Activated naive CD4-positive, alpha-beta T cell treated with anti-CD3 and anti-CD28 coated beads for 36 hours (primary cell): ENCODE data around the gene EPB41L4B. TPM values are rescaled to one million over a fixed set of nuclear protein-coding genes. Genes with fewer than 3 reads are reported as not detected.
"Not testable (repeated sequence)": the region's sequence is repeated elsewhere in the genome, so short reads cannot be mapped to it uniquely, and the experiment has no call there.

Experiments
- CTCF ChIA-PET: fragments of 350-600 bp; sonication (Branson Sonifier 250); formaldehyde crosslinking; loops from one replicate; lab custom pipeline; 2021; ENCODE audit warnings: antibody characterized with exemption; lab: Charles Lee
- DNase-seq: peaks from one replicate; pipeline ENCODE4 v3.0.0-alpha.2; 2020
- H3K27ac Mint-ChIP-seq: one replicate; pipeline ENCODE4 v1.8.0; 2021; ENCODE audit warnings: mild to moderate bottlenecking, mixed read lengths
- H3K27me3 Mint-ChIP-seq: one replicate; pipeline ENCODE4 v1.8.0; 2021; ENCODE audit warnings: low read depth, mixed read lengths
- H3K36me3 Mint-ChIP-seq: one replicate; pipeline ENCODE4 v1.8.0; 2021; ENCODE audit warnings: low read depth, mixed read lengths
- H3K4me1 Mint-ChIP-seq: one replicate; pipeline ENCODE4 v1.8.0; 2021; ENCODE audit warnings: low read depth, mixed read lengths
- H3K4me3 Mint-ChIP-seq: one replicate; pipeline ENCODE4 v1.8.0; 2021; ENCODE audit warnings: mild to moderate bottlenecking, moderate library complexity, mixed read lengths
- H3K9me3 Mint-ChIP-seq: one replicate; pipeline ENCODE4 v1.8.0; 2021; ENCODE audit warnings: mixed read lengths
- intact Hi-C: fragments of 100-400 bp; cut with micrococcal nuclease; formaldehyde crosslinking; loops from one replicate; pipeline ENCODE4 v1.15.1; 2023
- total RNA-seq, 2 experiments: library from RNA; stranded (reverse); gene quantifications; one replicate each; pipeline ENCODE4 v1.2.3, GENCODE V29; 2021

EPB41L4B gene
- total RNA-seq, 2 experiments from 2014 or later, result 0.24 to 0.25 TPM

- H3K27ac Mint-ChIP-seq, H3K4me3 Mint-ChIP-seq, DNase-seq, H3K9me3 Mint-ChIP-seq, intact Hi-C loops, H3K4me1 Mint-ChIP-seq, H3K36me3 Mint-ChIP-seq, CTCF ChIA-PET, H3K27me3 Mint-ChIP-seq: not testable (repeated sequence)
Measured at GRCh38 chr9:109340979-109341378, 20.1 kb upstream of the EPB41L4B start.

- Mint-ChIP-seq H3K4me3 (no peak overlapping the region), H3K9me3 (no peaks in the 10 kb centered on the region), H3K36me3 (no peaks in the 10 kb centered on the region), H3K27ac (no peak overlapping the region), H3K4me1 (no peaks in the 10 kb centered on the region), H3K27me3 (peaks cover 6% of the 10 kb centered on the region)
- intact Hi-C loops, result no loop called here
- CTCF ChIA-PET, result no interaction called here
- DNase-seq, result no peak
Measured at GRCh38 chr9:109336409-109336808, 15.6 kb upstream of the EPB41L4B start.

DNA sequence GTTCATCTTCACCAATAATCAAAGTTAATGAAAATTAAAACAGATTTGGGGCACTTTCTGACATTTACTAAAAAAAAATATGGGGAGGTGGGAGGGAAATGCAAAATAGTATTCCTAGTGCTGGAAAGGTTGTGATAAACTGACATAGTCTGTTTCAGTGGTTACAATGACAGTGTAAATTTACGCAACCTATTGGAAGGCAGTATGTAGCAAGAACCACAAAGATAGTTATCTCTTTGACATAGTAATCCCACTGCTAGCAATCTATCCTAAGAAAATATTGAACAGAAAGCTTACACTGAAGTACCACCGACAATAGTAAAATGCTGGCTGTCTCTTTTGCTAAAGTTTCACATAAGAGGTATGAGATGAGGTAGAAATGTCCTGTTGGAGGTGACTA lies 15.1 kb upstream of the EPB41L4B start:
- Mint-ChIP-seq H3K4me1 (no peaks in the 10 kb centered on the region), H3K9me3 (no peaks in the 10 kb centered on the region), H3K27ac (no peak overlapping the region), H3K36me3 (no peaks in the 10 kb centered on the region), H3K27me3 (peaks cover 7% of the 10 kb centered on the region), H3K4me3 (no peak overlapping the region)
- intact Hi-C loops, result no loop called here
- DNase-seq, result no peak
- CTCF ChIA-PET, result no interaction called here

GRCh38 chr9:109335121-109335520 lies 14.3 kb upstream of the EPB41L4B start:
- CTCF ChIA-PET, result no interaction called here
- no peak overlapping the region for H3K27ac Mint-ChIP-seq

GRCh38 chr9:109331353-109331752 lies 10.5 kb upstream of the EPB41L4B start:
- Mint-ChIP-seq H3K4me1 (no peaks in the 10 kb centered on the region), H3K36me3 (no peaks in the 10 kb centered on the region), H3K9me3 (no peaks in the 10 kb centered on the region), H3K27ac (no peak overlapping the region), H3K27me3 (peaks cover 5% of the 10 kb centered on the region), H3K4me3 (no peak overlapping the region)
- CTCF ChIA-PET, result interaction anchor here (1.3 kb wide), 1 partner anchor 12 kb away, joined by 3 read pairs; no protein-coding TSS in a partner anchor
- DNase-seq, result no peak
- intact Hi-C loops, result no loop called here

More at GRCh38 chr9:109335121-109335520, 14.3 kb upstream of the EPB41L4B start:
- H3K4me3 Mint-ChIP-seq, result no peak overlapping the region
- H3K9me3 Mint-ChIP-seq, result no peaks in the 10 kb centered on the region
- H3K27me3 Mint-ChIP-seq, result peaks cover 4% of the 10 kb centered on the region
- DNase-seq, result no peak
- intact Hi-C loops, result no loop called here
- no peaks in the 10 kb centered on the region for H3K4me1 Mint-ChIP-seq
- no peaks in the 10 kb centered on the region for H3K36me3 Mint-ChIP-seq

GRCh38 chr9:109329638-109330258 lies 8.9 kb upstream of the EPB41L4B start:
- H3K4me3 Mint-ChIP-seq, result no peak overlapping the region
- H3K9me3 Mint-ChIP-seq, result no peaks in the 10 kb centered on the region
- H3K4me1 Mint-ChIP-seq, result no peaks in the 10 kb centered on the region
- CTCF ChIA-PET, result interaction anchor here (0.7 kb wide), 1 partner anchor 62 kb away, joined by 7 read pairs; no protein-coding TSS in a partner anchor
- peaks cover 6% of the 10 kb centered on the region for H3K27me3 Mint-ChIP-seq
- no peak for DNase-seq
- intact Hi-C loops, result loop anchor here (10.0 kb wide), 2 partner anchors 215 to 565 kb away; partner anchors contain the start of gene TMEM245
- H3K27ac Mint-ChIP-seq, result no peak overlapping the region
- no peaks in the 10 kb centered on the region for H3K36me3 Mint-ChIP-seq

GRCh38 chr9:109328978-109329637 lies 8.2 kb upstream of the EPB41L4B start:
- intact Hi-C loops, result loop anchor here (10.0 kb wide), 2 partner anchors 214 to 564 kb away; partner anchors contain the start of gene TMEM245
- Mint-ChIP-seq H3K4me1 (no peaks in the 10 kb centered on the region), H3K9me3 (no peaks in the 10 kb centered on the region), H3K27me3 (peaks cover 9% of the 10 kb centered on the region), H3K27ac (no peak overlapping the region), H3K4me3 (no peak overlapping the region), H3K36me3 (no peaks in the 10 kb centered on the region)
- no peak for DNase-seq
- CTCF ChIA-PET, result interaction anchor here (0.6 to 0.7 kb wide), 2 partner anchors 37 to 62 kb away, joined by 3 to 7 read pairs; no protein-coding TSS in a partner anchor

DNA sequence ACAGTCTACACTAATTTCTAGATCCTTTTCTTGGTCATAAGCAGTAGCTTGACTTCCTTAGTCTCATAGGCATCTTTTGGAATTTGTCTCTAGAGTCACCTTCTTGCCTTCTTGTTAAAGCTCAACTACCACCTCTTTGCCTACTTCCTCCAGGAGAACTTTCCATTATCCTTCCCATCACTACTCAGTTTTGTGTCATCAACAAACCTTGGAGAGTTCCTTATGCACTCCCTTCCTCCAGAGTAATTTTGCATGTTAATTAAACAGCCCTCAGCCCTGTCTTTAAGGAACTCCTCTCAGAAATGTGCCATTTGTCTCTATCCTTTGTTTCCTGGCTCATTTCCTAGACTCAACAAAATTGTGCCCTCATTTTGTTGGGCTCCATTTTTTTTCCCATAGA lies 4.2 kb upstream of the EPB41L4B start:
- Mint-ChIP-seq H3K36me3 (no peaks in the 10 kb centered on the region), H3K27me3 (peaks cover 19% of the 10 kb centered on the region), H3K27ac (no peak overlapping the region), H3K9me3 (no peaks in the 10 kb centered on the region), H3K4me1 (peaks cover 6% of the 10 kb centered on the region), H3K4me3 (no peak overlapping the region)
- intact Hi-C loops, result loop anchor here (10.0 kb wide), 2 partner anchors 210 to 560 kb away; partner anchors contain the start of gene TMEM245
- no peak for DNase-seq
- CTCF ChIA-PET, result interaction anchor here (1.0 kb wide), 1 partner anchor 371 kb away, joined by 5 read pairs; no protein-coding TSS in a partner anchor

DNA sequence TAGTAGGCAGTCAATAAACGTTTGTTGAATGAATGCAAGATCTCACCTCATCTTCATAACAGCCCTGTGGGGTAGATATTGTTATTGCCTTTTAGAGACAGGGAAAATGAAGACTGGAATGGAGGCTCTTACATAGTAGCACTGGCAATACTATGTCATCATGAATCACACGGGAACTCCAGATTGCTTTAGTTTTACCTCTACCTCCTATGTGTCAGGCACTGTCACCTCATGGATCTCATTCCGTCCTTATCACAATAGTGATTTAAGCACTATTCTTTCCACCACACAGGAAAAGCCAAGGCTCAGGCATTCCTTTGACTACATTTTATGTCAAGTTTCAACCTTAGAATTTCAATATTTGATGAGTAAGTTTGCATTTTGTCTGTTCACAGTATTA lies 2.9 kb upstream of the EPB41L4B start:
- no peak for DNase-seq
- Mint-ChIP-seq H3K4me1 (peaks cover 10% of the 10 kb centered on the region), H3K9me3 (no peaks in the 10 kb centered on the region), H3K36me3 (no peaks in the 10 kb centered on the region), H3K4me3 (no peak overlapping the region), H3K27me3 (peaks cover 25% of the 10 kb centered on the region), H3K27ac (no peak overlapping the region)
- CTCF ChIA-PET, result no interaction called here
- intact Hi-C loops, result loop anchor here (5.0 to 10.0 kb wide), 4 partner anchors 141 to 559 kb away; partner anchors contain the start of gene TMEM245

DNA sequence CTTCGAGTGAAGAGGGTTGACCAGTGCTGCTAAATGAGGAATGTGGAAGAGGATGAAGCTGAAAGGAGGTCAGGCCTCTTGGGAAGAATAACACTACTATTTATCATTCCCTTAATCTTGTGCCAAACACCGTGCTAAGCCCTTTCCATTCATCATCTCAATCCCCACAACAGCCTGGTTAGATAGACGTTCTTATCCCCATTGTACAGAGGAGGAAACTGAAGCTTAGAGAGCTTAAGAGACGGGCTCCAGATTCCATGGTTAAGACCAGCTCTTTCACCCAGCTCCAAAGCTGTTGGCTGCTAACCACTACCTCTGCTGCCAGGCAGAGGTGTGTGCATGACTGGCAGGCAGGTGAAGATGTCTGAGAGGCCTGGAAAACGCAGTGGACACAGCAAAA lies 868 bp upstream of the EPB41L4B start:
- no peak overlapping the region for H3K27ac Mint-ChIP-seq
- intact Hi-C loops, result loop anchor here (1.0 to 10.0 kb wide), 9 partner anchors 77 to 557 kb away; partner anchors contain the start of genes ABITRAM, ELP1 and TMEM245
- CTCF ChIA-PET, result interaction anchor here (0.7 to 1.1 kb wide), 6 partner anchors 8 to 287 kb away, joined by 3 to 4 read pairs (median 3); no protein-coding TSS in a partner anchor
- no peak overlapping the region for H3K4me3 Mint-ChIP-seq
- peaks cover 44% of the 10 kb centered on the region for H3K27me3 Mint-ChIP-seq
- H3K9me3 Mint-ChIP-seq, result no peaks in the 10 kb centered on the region
- DNase-seq, result no peak
- no peaks in the 10 kb centered on the region for H3K36me3 Mint-ChIP-seq
- peaks cover 10% of the 10 kb centered on the region for H3K4me1 Mint-ChIP-seq

- Mint-ChIP-seq H3K4me1 (peaks cover 10% of the 10 kb centered on the region), H3K27me3 (peaks cover 53% of the 10 kb centered on the region), H3K36me3 (no peaks in the 10 kb centered on the region), H3K4me3 (no peak overlapping the region), H3K27ac (no peak overlapping the region), H3K9me3 (no peaks in the 10 kb centered on the region)
- DNase-seq, result no peak
- CTCF ChIA-PET, result interaction anchor here (0.6 kb wide), 1 partner anchor 40 kb away, joined by 5 read pairs; no protein-coding TSS in a partner anchor
- intact Hi-C loops, result loop anchor here (2.0 to 10.0 kb wide), 5 partner anchors 90 to 556 kb away; partner anchors contain the start of gene TMEM245
Measured at GRCh38 chr9:109320331-109320741, 523 bp downstream of the EPB41L4B start.

GRCh38 chr9:109319626-109320241 lies 1.1 kb downstream of the EPB41L4B start:
- no peak overlapping the region for H3K27ac Mint-ChIP-seq
- H3K36me3 Mint-ChIP-seq, result no peaks in the 10 kb centered on the region
- peak; percentile 19 for DNase-seq
- H3K4me1 Mint-ChIP-seq, result peaks cover 10% of the 10 kb centered on the region
- H3K4me3 Mint-ChIP-seq, result peak overlapping the region; percentile 69
- peaks cover 59% of the 10 kb centered on the region for H3K27me3 Mint-ChIP-seq
- CTCF ChIA-PET, result interaction anchor here (0.6 kb wide), 2 partner anchors 39 to 238 kb away, joined by 5 to 9 read pairs; no protein-coding TSS in a partner anchor
- intact Hi-C loops, result loop anchor here (2.0 to 10.0 kb wide), 5 partner anchors 91 to 555 kb away; partner anchors contain the start of gene TMEM245
- H3K9me3 Mint-ChIP-seq, result no peaks in the 10 kb centered on the region
